HFFc6 (cell line): ENCODE measurements around the gene ARHGAP15. TPM values are rescaled to one million over a fixed set of nuclear protein-coding genes. Genes with fewer than 3 reads are reported as not detected.

Experiments used
- DNase-seq: peaks from one replicate; pipeline ENCODE4 v3.0.0-alpha.2; 2018
- H3K27ac Mint-ChIP-seq: 2 replicates; pipeline ENCODE4 v1.8.0; 2020; ENCODE audit warnings: mild to moderate bottlenecking, mixed read lengths
- H3K27me3 Mint-ChIP-seq: 2 replicates; pipeline ENCODE4 v1.8.0; 2021; ENCODE audit warnings: mild to moderate bottlenecking, moderate library complexity, mixed read lengths; ENCODE audit not compliant: insufficient read depth
- H3K36me3 Mint-ChIP-seq: 2 replicates; pipeline ENCODE4 v1.8.0; 2021; ENCODE audit warnings: low read depth, mixed read lengths
- H3K4me1 Mint-ChIP-seq: 2 replicates; pipeline ENCODE4 v1.8.0; 2020; ENCODE audit warnings: low read depth, mixed read lengths
- H3K4me3 Mint-ChIP-seq: 2 replicates; pipeline ENCODE4 v1.8.0; 2020; ENCODE audit warnings: mild to moderate bottlenecking, moderate library complexity, mixed read lengths
- H3K9me3 Mint-ChIP-seq: 2 replicates; pipeline ENCODE4 v1.8.0; 2020; ENCODE audit warnings: mild to moderate bottlenecking, mixed read lengths
- total RNA-seq, 6 experiments: library from RNA; stranded (reverse); fragmentation: NEBNext Ultra II Directional; extraction: Animal tissue kit (Norgen Biotek cat#: 25700); gene quantifications; 2 replicates in 1 of 6; 3 replicates in 5 of 6; pipeline ENCODE4 v1.2.3, GENCODE V29; 2021
- TF ChIP-seq, protein P1 (sequence below): fragments of 200-600 bp; sonication (generic); IDR thresholded peaks from 2 replicates; pipeline ENCODE4 v1.5.0; 2021; ENCODE audit warnings: antibody characterized with exemption, mild to moderate bottlenecking

The ARHGAP15 gene
- total RNA-seq, 6 experiments from 2014 or later, result not detected

DNA sequence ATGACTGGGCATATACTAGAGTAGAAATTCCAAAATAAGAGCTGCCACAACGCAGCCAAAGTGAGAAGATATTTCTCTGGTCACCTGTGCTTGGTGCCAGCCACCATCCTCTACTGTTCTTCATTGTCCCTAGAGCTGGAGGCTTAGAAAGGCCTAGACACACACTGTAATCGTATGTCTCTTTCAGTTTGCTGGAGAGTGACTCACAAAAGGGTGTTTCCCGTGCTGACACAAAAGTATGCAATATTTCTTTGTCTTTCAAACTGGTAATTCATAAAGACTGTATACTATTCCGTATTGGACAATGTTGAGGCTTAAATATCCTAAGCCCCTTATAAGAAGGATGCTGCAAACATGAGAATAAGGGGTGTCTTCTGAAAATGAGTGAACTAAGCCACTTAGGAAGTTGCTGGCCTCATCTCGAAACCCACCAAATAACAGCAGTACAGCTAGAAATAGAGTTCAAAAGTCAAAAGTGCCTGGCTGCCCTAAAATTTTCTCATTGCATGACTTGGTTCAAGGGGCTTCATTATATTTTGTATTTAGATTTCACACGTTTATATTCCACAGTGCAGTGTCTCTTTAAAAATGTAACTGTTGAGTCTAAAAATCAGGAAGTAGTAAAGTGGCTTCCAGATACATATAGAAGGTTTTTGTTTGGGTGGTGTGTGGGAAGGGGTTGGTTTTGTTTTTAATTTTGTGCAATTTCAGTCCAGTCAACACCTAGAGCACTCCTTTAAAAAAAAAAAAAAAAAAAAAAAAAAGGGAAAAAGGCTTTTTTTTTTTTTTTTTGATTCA lies 601.1 kb downstream of the ARHGAP15 start:
- no peaks in the 10 kb centered on the region; the same call in 1 of the 2 replicates for H3K27me3 Mint-ChIP-seq
- peak overlapping the region; percentile 38; the same call in 1 of the 2 replicates for H3K27ac Mint-ChIP-seq
- TF ChIP-seq, protein P1, sequence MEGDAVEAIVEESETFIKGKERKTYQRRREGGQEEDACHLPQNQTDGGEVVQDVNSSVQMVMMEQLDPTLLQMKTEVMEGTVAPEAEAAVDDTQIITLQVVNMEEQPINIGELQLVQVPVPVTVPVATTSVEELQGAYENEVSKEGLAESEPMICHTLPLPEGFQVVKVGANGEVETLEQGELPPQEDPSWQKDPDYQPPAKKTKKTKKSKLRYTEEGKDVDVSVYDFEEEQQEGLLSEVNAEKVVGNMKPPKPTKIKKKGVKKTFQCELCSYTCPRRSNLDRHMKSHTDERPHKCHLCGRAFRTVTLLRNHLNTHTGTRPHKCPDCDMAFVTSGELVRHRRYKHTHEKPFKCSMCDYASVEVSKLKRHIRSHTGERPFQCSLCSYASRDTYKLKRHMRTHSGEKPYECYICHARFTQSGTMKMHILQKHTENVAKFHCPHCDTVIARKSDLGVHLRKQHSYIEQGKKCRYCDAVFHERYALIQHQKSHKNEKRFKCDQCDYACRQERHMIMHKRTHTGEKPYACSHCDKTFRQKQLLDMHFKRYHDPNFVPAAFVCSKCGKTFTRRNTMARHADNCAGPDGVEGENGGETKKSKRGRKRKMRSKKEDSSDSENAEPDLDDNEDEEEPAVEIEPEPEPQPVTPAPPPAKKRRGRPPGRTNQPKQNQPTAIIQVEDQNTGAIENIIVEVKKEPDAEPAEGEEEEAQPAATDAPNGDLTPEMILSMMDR, result no peak
- no peak for DNase-seq
- H3K4me1 Mint-ChIP-seq, result peaks cover 23% of the 10 kb centered on the region
- no peaks in the 10 kb centered on the region for H3K9me3 Mint-ChIP-seq
- no peaks in the 10 kb centered on the region for H3K36me3 Mint-ChIP-seq
- H3K4me3 Mint-ChIP-seq, result peak overlapping the region; percentile 9; the same call in 1 of the 2 replicates

DNA sequence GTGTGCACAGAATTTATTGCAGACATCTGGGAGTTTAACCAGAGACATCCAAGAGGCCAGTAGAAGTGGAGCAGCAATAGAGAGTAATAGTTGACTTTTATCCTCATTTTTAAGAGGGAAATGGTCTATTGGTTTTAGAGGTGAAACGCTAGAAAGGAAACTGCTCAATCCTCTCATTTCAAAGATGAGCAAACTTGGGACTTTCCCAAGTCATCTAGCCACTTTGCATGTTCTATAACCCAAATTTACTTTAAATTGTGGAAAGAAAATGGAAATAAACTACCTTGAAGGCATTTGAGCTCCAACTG lies 601.7 kb downstream of the ARHGAP15 start:
- no peak overlapping the region for H3K27ac Mint-ChIP-seq
- H3K27me3 Mint-ChIP-seq, result no peaks in the 10 kb centered on the region; the same call in 1 of the 2 replicates
- peaks cover 23% of the 10 kb centered on the region for H3K4me1 Mint-ChIP-seq
- H3K9me3 Mint-ChIP-seq, result no peaks in the 10 kb centered on the region
- H3K36me3 Mint-ChIP-seq, result no peaks in the 10 kb centered on the region
- H3K4me3 Mint-ChIP-seq, result no peak overlapping the region
- TF ChIP-seq, protein P1, result no peak
- DNase-seq, result no peak

DNA sequence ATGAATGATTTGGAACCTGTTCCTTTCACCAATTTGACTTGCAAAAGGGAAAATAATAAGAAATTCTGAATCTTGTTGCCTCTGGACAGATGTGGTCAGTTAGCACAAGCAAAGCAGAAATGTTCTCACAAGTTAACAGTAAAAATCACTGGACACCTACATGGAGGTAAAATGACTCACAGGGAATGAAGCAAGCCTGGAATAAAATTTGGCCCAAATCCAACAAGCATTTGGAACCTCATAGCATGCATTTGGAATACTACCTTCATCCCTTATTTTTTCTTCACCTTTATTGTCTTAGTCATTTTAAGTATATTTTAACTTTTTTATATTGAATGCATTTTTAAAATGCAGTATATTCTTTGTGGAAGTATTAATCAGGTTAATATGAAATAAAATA lies 602.9 kb downstream of the ARHGAP15 start:
- no peaks in the 10 kb centered on the region for H3K9me3 Mint-ChIP-seq
- peaks cover 23% of the 10 kb centered on the region for H3K4me1 Mint-ChIP-seq
- no peaks in the 10 kb centered on the region for H3K36me3 Mint-ChIP-seq
- TF ChIP-seq, protein P1, result no peak
- H3K27me3 Mint-ChIP-seq, result no peaks in the 10 kb centered on the region
- no peak for DNase-seq
- H3K27ac Mint-ChIP-seq, result no peak overlapping the region
- H3K4me3 Mint-ChIP-seq, result no peak overlapping the region

DNA sequence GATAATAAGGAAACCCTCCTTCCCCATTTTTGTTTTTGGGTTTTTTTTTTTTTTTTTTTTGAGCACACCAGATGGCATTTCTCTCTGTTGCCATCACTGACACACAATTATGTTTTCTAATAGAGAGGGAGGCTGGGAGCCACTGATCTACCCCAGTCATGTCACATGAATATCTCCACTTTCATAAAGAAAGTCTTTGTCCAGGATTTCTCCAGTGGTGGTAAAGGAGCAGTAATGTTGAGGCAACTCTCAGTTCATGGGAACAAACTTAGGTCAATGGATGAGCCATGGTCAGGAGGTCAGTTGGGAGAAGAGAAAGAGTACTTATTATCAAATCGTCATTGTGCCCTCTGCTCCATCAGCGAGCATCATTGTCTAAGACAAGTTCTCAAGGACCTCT lies 603.7 kb downstream of the ARHGAP15 start:
- TF ChIP-seq, protein P1, result no peak
- H3K27ac Mint-ChIP-seq, result no peak overlapping the region
- no peak for DNase-seq
- no peaks in the 10 kb centered on the region for H3K27me3 Mint-ChIP-seq
- no peak overlapping the region for H3K4me3 Mint-ChIP-seq
- H3K36me3 Mint-ChIP-seq, result no peaks in the 10 kb centered on the region
- H3K9me3 Mint-ChIP-seq, result no peaks in the 10 kb centered on the region
- peaks cover 23% of the 10 kb centered on the region for H3K4me1 Mint-ChIP-seq

DNA sequence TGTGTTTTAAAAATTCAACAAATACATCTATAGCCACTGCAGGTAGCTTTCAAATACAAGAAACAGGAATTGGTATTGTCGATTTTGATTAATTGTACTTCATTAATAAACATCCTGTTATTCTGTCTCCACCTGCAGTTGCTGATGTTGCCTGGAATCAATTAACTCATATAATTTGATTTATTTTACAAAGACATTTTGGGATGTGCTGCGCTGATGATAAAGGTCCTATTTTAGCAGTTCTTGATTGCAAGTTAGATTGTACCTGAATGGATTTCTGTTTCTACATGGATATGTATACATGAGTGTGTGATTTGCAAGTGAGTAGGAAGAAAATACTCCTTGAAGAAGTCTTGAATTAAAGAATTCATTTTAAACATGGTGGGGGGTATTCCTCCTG lies 605.3 kb downstream of the ARHGAP15 start:
- TF ChIP-seq, protein P1, result no peak
- Mint-ChIP-seq H3K27me3 (no peaks in the 10 kb centered on the region), H3K27ac (no peak overlapping the region), H3K4me1 (peaks cover 21% of the 10 kb centered on the region), H3K4me3 (no peak overlapping the region), H3K36me3 (no peaks in the 10 kb centered on the region), H3K9me3 (no peaks in the 10 kb centered on the region)
- DNase-seq, result no peak
